NCI-H510A (cell line): ENCODE measurements around the gene CAMTA2.

Experiments
- DNase-seq: peaks from one replicate; lab custom pipeline; 2025; lab: John Stamatoyannopoulos, UW

Gene CAMTA2

GRCh38 chr17:4968486-4969046 is 18.9 kb downstream of the CAMTA2 start:
- peak; percentile 11 for DNase-seq

GRCh38 chr17:4967539-4968485 is 19.7 kb downstream of the CAMTA2 start, which contains the start of gene SPAG7:
TSS of gene SPAG7 (minus strand) at chr17:4967817. CDS start at chr17:4967804, 13 bp downstream.
- DNase-seq, result peak; percentile 90

- DNase-seq, result peak; percentile 95
Observed at GRCh38 chr17:4966844-4967538, 20.5 kb downstream of the CAMTA2 start.

GRCh38 chr17:4965311-4965986 is 22.0 kb downstream of the CAMTA2 start:
- DNase-seq, result no peak

GRCh38 chr17:4960279-4960922 is 27.1 kb downstream of the CAMTA2 start:
- no peak for DNase-seq

- DNase-seq, result no peak
Observed at GRCh38 chr17:4959261-4959965, 28.1 kb downstream of the CAMTA2 start.

- no peak for DNase-seq
Observed at GRCh38 chr17:4958102-4958501, 29.4 kb downstream of the CAMTA2 start.

- no peak for DNase-seq
Observed at GRCh38 chr17:4956493-4957061, 30.9 kb downstream of the CAMTA2 start.

GRCh38 chr17:4955091-4955490 is 32.4 kb downstream of the CAMTA2 start:
- no peak for DNase-seq

- DNase-seq, result no peak
Observed at GRCh38 chr17:4953451-4953961, 34.0 kb downstream of the CAMTA2 start.

- DNase-seq, result no peak
Observed at GRCh38 chr17:4951486-4951885, 36.0 kb downstream of the CAMTA2 start.

GRCh38 chr17:4950746-4951204 is 36.7 kb downstream of the CAMTA2 start, which contains the start of gene ENO3:
TSS of gene ENO3 (plus strand) at chr17:4951119. CDS start at chr17:4951830, 711 bp downstream.
- peak; percentile 38 for DNase-seq

GRCh38 chr17:4950075-4950745 is 37.3 kb downstream of the CAMTA2 start:
- DNase-seq, result peak; percentile 54

- peak; percentile 76 for DNase-seq
Observed at GRCh38 chr17:4949321-4950074, 38.0 kb downstream of the CAMTA2 start.

- DNase-seq, result peak; percentile 76
Observed at GRCh38 chr17:4948931-4949320, 38.5 kb downstream of the CAMTA2 start.

GRCh38 chr17:4948166-4948930 is 39.1 kb downstream of the CAMTA2 start, which contains the start of gene PFN1:
TSS of gene PFN1 (minus strand) at chr17:4948530. CDS start at chr17:4948394, 136 bp downstream.
- DNase-seq, result peak; percentile 77

GRCh38 chr17:4947411-4948165 is 39.9 kb downstream of the CAMTA2 start:
- DNase-seq, result no peak
